ENCODE results near the gene PGS1. TPM values are rescaled to one million over a fixed set of nuclear protein-coding genes. Genes with fewer than 3 reads are reported as not detected.

Gene PGS1
- total and polyA plus RNA-seq, 9 donors = 13.5 to 50.2 (median 35.0) TPM

DNA sequence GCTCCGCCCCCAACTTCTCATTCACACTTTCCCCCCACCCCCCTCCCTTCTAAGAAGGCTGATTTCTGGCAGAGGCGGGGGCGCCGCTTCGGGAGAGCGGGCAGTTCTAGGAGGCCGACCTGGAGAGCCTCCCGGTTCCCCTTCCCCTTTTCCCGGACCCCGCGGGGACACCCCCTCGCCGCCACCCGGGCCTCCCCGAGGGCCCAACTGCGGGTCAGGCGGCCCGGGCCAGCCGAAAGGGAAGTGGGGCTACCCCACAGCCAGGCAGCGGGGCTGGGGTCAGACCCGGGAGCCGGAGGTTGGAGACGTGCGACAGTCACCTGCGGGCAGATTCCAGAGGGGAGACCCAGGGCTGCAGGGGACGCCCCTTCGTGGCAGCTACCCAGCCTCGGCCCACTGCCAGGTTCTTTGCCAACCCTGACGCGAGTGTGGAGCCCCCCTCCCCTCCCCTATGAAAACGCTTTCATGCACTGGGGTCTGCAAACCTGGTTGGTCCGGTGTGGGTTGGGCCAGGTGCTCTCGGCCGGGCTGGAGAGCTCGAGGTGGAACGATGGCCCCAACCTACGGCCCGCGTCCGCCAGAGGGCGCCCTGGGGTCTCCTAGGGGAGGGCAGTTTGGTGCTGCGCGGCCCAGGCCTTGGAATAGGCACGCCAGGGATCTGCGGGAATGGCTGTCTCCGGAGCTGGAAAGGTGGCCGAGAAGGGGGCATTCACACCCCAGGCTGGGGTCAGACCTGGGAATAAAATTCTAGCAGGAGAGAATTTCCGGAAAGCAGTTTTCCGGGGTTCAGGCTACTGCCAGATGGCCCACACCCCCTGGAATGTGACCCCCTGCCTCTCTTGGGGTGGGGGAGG, 17.9 kb upstream of the PGS1 start:
- peak; percentile 88 to 96 (median 95) for DNase-seq
- intact Hi-C loops (cut with DNase I) = loop anchor here in 2 of 4 donors (5.0 to 10.0 kb wide), 2 partner anchors 62 to 106 kb away; no protein-coding TSS in a partner anchor
- Histone ChIP-seq H3K4me3 (peak overlapping the region; percentile 83), H3K9me3 (no peaks in the 10 kb centered on the region), H3K27me3 (no peaks in the 10 kb centered on the region), H3K4me1 (ENCODE audit: insufficient read depth) (peaks cover 24% of the 10 kb centered on the region), H3K27ac (peak overlapping the region; percentile 71 to 92), H3K36me3 (no peaks in the 10 kb centered on the region)
- 2 to 4% (median 3%) methylated on average over 41 to 49 of the region's 49 CpGs for WGBS, 3 donors
- no peak for TF ChIP-seq EP300 (IDR thresholded peaks at IDR 0.05)
- TF ChIP-seq CTCF (IDR thresholded peaks at IDR 0.05) = peak; percentile 86 to 95 (median 89)
- no peak for TF ChIP-seq POLR2A (IDR thresholded peaks at IDR 0.05)

DNA sequence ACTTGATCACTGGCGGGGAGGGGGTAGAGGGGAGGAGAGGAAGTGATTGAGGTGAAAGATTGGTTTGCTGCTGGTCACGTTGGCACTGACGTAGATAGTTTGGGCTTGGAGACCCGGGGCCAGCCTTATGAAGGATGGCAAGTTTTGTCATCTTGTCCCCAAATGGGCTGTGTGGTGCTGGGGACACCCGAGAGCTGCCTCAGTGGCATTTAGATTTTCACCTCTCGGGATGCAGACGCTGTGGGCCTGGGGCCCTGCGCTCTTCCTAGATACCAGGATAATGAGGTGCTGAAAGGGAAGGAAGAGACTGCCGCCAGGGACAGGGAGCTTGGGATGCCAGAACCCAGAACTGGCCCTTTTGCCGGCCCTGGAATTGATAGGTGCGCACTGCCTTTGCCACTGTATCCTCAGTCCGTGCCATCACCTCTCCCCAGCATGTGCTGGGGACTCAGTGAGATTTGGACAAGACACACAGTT, 17.2 kb upstream of the PGS1 start:
- 80 to 83% (median 82%) methylated on average over 11 to 12 of the region's 12 CpGs for WGBS, 3 donors
- TF ChIP-seq CTCF (IDR thresholded peaks at IDR 0.05) (no peak), POLR2A (IDR thresholded peaks at IDR 0.05) (no peak), EP300 (IDR thresholded peaks at IDR 0.05) (no peak)
- no peak overlapping the region for H3K4me3 ChIP-seq

GRCh38 chr17:78362232-78362631, 16.2 kb upstream of the PGS1 start:
- Histone ChIP-seq H3K9me3 (no peaks in the 10 kb centered on the region), H3K27ac (no peak overlapping the region), H3K4me1 (ENCODE audit: insufficient read depth) (peaks cover 28% of the 10 kb centered on the region), H3K4me3 (no peak overlapping the region), H3K36me3 (no peaks in the 10 kb centered on the region), H3K27me3 (no peaks in the 10 kb centered on the region)
- TF ChIP-seq EP300 (IDR thresholded peaks at IDR 0.05) = no peak
- 98 to 99% (median 99%) methylated on average over 5 of the region's 5 CpGs for WGBS, 3 donors
- no peak for DNase-seq
- intact Hi-C loops (cut with DNase I) = loop anchor here in 2 of 4 donors (5.0 to 10.0 kb wide), 2 partner anchors 60 to 107 kb away; no protein-coding TSS in a partner anchor

More for the DNA sequence above, 17.2 kb upstream of the PGS1 start:
- Histone ChIP-seq H3K4me1 (ENCODE audit: insufficient read depth) (peaks cover 29% of the 10 kb centered on the region), H3K9me3 (no peaks in the 10 kb centered on the region), H3K36me3 (no peaks in the 10 kb centered on the region), H3K27me3 (no peaks in the 10 kb centered on the region), H3K27ac (peak overlapping the region in 1 of 2 donors; percentile 92)
- intact Hi-C loops (cut with DNase I) = loop anchor here in 2 of 4 donors (5.0 to 10.0 kb wide), 2 partner anchors 61 to 106 kb away; no protein-coding TSS in a partner anchor
- DNase-seq = peak in 1 of 5 donors; percentile 35

DNA sequence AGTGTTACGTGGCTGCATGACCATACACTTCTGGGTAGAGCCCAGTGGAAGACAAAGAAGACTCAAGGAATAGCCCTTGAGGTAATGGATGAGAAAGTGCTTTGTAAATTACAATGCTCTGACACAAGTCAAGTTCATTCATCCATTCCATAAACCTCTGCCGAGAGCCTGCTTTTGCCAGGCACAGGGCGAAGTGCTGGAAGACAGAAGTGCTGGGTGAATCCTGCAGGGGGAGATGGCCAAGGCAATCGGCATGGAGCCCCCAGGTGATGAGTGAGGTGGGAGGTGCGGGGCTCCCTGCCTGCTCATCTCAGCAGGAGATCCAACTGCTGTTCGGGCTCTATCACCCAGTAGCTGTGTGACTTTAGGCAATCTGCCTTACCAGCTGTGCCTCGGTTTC, 15.8 kb upstream of the PGS1 start:
- Histone ChIP-seq H3K27me3 (no peaks in the 10 kb centered on the region), H3K36me3 (no peaks in the 10 kb centered on the region), H3K4me3 (no peak overlapping the region), H3K9me3 (no peaks in the 10 kb centered on the region), H3K27ac (no peak overlapping the region), H3K4me1 (ENCODE audit: insufficient read depth) (peaks cover 24% of the 10 kb centered on the region)
- no peak for DNase-seq
- WGBS, 3 donors = 81 to 86% (median 84%) methylated on average over 7 of the region's 7 CpGs
- TF ChIP-seq CTCF (IDR thresholded peaks at IDR 0.05) = no peak
- no peak for TF ChIP-seq POLR2A (IDR thresholded peaks at IDR 0.05)
- TF ChIP-seq EP300 (IDR thresholded peaks at IDR 0.05) = no peak
- intact Hi-C loops (cut with DNase I) = loop anchor here in 2 of 4 donors (5.0 to 10.0 kb wide), 2 partner anchors 60 to 108 kb away; no protein-coding TSS in a partner anchor

All from ovary (tissue), 9 donors.